Adrenal gland (tissue), 12 donors: ENCODE results near the gene GLI2. TPM values are rescaled to one million over a fixed set of nuclear protein-coding genes. Genes with fewer than 3 reads are reported as not detected.

Experiments used
- DNase-seq, 7 donors: peaks; one replicate each; pipeline ENCODE4 v3.0.0-alpha.2; 2019 to 2020
- H3K27ac ChIP-seq, 5 donors: fragments of 200-600 bp; sonication (generic) in 4 of 5; 1 replicate in 3 of 5; 2 replicates in 2 of 5; pipeline versions ENCODE4 v1.5.1 to v1.8.0; 2016 to 2020; ENCODE audit warnings: mild to moderate bottlenecking in 1 of 5
- H3K27me3 ChIP-seq: fragments of 200-600 bp; 2 replicates; pipeline ENCODE4 v1.8.0; 2021
- H3K36me3 ChIP-seq, 2 donors: fragments of 200-600 bp; replicated peaks in 1 of 2; 1 replicate in 1 of 2; 2 replicates in 1 of 2; pipeline versions ENCODE4 v1.5.1 to v1.8.0; 2018 to 2022
- H3K4me1 ChIP-seq, 2 donors: fragments of 200-600 bp; replicated peaks in 1 of 2; 1 replicate in 1 of 2; 2 replicates in 1 of 2; pipeline versions ENCODE4 v1.5.1 to v1.8.0; 2018 to 2021
- H3K4me3 ChIP-seq, 4 donors: fragments of 200-600 bp; sonication (generic) in 3 of 4; one replicate each; pipeline ENCODE4 v1.5.1; 2016 to 2018
- H3K9me3 ChIP-seq, 3 donors: fragments of 200-600 bp; sonication (generic) in 1 of 3; replicated peaks in 1 of 3; 1 replicate in 2 of 3; 2 replicates in 1 of 3; pipeline versions ENCODE4 v1.5.1 to v1.8.0; 2016 to 2021
- POLR2A ChIP-seq, 2 donors: fragments of 450-650 bp; IDR thresholded peaks; one replicate each; pipeline ENCODE4 v1.6.1; 2017; ENCODE audit warnings: antibody characterized with exemption in 2 of 2, mild to moderate bottlenecking in 2 of 2, moderate library complexity in 1 of 2
- WGBS, 4 donors: extraction: QIAGEN DNeasy Blood & Tissue Kit in 2 of 4; methylation state at CpG; one replicate each; pipeline versions ENCODE4 v1.1.5 to v1.1.7; 2013 to 2017; 5-methylcytosine and 5-hydroxymethylcytosine counted together
- intact Hi-C, 2 donors: fragments of 100-400 bp; cut with DNase I; formaldehyde crosslinking; loops; one replicate each; pipeline versions ENCODE4 v1.14.1 to v1.15.0; 2022 to 2023
- polyA plus RNA-seq, 3 donors: library from polyadenylated mRNA; stranded (reverse); fragments of 200-250 nt in 2 of 3; fragments of 350-450 nt in 1 of 3; fragmentation: Illumina TruSeq in 1 of 3; extraction: RNeasy Lipid Tissue Mini Kit (QIAGEN cat#74804) in 1 of 3; gene quantifications; one replicate each; pipeline ENCODE4 v1.2.3, GENCODE V29; 2013 to 2014
- total RNA-seq, 9 donors: library from RNA; depleted of rRNA in 4 of 9; stranded (reverse); fragments of >200 nt in 4 of 9; fragments of 120-200 nt in 1 of 9; fragmentation: NEBNext Ultra II Directional in 1 of 9; extraction: Animal tissue kit (Norgen Biotek cat#: 25700) in 1 of 9; gene quantifications; one replicate each; pipeline versions ENCODE4 v1.1.0 to v1.2.4, GENCODE V29; 2013 to 2023
- TF ChIP-seq, protein P1 (sequence below), 6 experiments: fragments of 450-650 bp in 4 of 6; fragments of 200-600 bp in 2 of 6; sonication (generic) in 1 of 6; IDR thresholded peaks; 1 replicate in 5 of 6; 2 replicates in 1 of 6; pipeline versions ENCODE4 v1.5.1 to v1.8.0; 2016 to 2021; ENCODE audit warnings: antibody characterized with exemption in 6 of 6, mild to moderate bottlenecking in 2 of 6, moderate library complexity in 1 of 6
- donor health status: healthy with polysubstance abuse.
- donor health status: Bipolar disorder and iron deficiency.
- donor health status: DM: yes; HTN: yes; CAD: no.
- donor health status: DM: no; HTN: no; CAD: no.
- donor health status: DM: no; HTN: no; CAD: no.
- donor health status: DM: yes; HTN: yes; CAD: no.

Gene GLI2
- total and polyA plus RNA-seq, 12 donors, result 0.51 to 4.5 (median 2.5) TPM

DNA sequence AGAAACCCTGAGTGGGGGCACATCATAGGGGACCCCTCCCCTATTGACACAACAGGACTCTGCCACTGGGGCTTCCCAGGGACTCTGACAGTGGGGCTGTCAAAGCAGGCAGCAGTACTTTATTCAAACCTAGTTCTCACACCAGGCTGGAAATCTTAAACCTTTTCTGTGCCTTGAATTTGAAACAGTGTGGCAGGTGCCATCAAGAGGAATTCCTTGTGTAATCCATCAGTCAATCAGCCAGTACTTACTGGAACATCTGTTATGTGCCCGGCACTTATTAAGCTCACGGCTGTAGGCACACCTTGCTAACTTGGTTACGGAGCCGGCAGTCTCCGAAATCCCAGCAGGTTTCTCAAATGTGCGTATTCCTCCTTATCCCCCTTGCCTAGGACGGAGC, 12.0 kb downstream of the GLI2 start:
- Histone ChIP-seq H3K27me3 (peaks cover 7% of the 10 kb centered on the region), H3K36me3 (no peaks in the 10 kb centered on the region), H3K9me3 (no peaks in the 10 kb centered on the region), H3K4me1 (no peaks in the 10 kb centered on the region), H3K27ac (no peak overlapping the region), H3K4me3 (no peak overlapping the region)
- intact Hi-C loops, result no loop called here
- TF ChIP-seq, protein P1, sequence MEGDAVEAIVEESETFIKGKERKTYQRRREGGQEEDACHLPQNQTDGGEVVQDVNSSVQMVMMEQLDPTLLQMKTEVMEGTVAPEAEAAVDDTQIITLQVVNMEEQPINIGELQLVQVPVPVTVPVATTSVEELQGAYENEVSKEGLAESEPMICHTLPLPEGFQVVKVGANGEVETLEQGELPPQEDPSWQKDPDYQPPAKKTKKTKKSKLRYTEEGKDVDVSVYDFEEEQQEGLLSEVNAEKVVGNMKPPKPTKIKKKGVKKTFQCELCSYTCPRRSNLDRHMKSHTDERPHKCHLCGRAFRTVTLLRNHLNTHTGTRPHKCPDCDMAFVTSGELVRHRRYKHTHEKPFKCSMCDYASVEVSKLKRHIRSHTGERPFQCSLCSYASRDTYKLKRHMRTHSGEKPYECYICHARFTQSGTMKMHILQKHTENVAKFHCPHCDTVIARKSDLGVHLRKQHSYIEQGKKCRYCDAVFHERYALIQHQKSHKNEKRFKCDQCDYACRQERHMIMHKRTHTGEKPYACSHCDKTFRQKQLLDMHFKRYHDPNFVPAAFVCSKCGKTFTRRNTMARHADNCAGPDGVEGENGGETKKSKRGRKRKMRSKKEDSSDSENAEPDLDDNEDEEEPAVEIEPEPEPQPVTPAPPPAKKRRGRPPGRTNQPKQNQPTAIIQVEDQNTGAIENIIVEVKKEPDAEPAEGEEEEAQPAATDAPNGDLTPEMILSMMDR (IDR thresholded peaks at IDR 0.05), result no peak
- TF ChIP-seq POLR2A (IDR thresholded peaks at IDR 0.05), result no peak
- peak in 2 of 7 donors; percentile 3 to 25 for DNase-seq
- 89 to 98% (median 95%) methylated on average over 7 of the region's 7 CpGs for WGBS, 4 donors

DNA sequence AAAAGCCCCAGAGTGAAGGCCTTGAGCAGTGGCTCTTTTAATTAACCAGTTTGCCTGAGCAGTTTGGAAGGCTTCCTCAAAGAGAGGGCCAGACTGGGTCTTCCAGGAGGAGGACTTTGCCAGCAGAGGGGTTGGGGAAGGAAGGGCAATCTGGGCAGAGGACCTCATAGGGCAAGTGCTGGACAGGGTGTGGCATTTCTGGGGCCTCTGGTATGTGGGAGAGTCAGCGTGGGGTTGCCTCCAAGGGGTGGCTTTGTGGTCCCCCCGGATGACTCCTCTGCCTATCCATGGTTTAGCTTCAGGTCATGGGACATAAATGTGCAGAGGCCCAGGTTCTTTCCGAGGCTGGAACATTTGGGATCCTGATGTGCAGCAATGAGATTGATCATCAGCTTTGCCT, 12.6 kb downstream of the GLI2 start:
- intact Hi-C loops, result no loop called here
- H3K4me3 ChIP-seq, result no peak overlapping the region
- peak in 2 of 7 donors; percentile 6 to 25 for DNase-seq
- H3K27ac ChIP-seq, result no peak overlapping the region
- no peaks in the 10 kb centered on the region for H3K4me1 ChIP-seq
- H3K9me3 ChIP-seq, result no peaks in the 10 kb centered on the region
- H3K36me3 ChIP-seq, result no peaks in the 10 kb centered on the region
- TF ChIP-seq POLR2A (IDR thresholded peaks at IDR 0.05), result no peak
- TF ChIP-seq, protein P1 (IDR thresholded peaks at IDR 0.05), result no peak
- 80 to 91% (median 88%) methylated on average over 1 to 3 of the region's 3 CpGs for WGBS, 4 donors
- H3K27me3 ChIP-seq, result peaks cover 7% of the 10 kb centered on the region

DNA sequence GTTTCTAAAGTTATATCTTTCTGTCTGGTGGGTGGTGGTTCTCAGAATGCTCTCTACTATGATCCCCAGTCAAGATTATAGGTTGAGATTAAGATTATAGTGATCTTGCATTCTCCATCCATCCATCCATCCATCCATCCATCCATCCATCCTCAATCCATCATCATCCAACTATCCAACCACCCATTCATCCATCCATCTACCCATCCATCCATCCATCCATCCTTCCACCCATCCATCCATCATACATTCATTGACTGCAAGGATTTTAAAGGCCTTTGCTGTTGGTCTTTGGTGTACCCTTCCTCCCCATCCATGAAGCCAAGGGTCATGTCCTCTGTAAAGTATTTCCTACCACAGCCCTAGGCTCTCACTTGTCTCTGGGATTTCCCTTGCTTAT, 13.1 kb downstream of the GLI2 start:
- no peak overlapping the region for H3K4me3 ChIP-seq
- H3K4me1 ChIP-seq, result no peaks in the 10 kb centered on the region
- intact Hi-C loops, result no loop called here
- no peaks in the 10 kb centered on the region for H3K36me3 ChIP-seq
- H3K27ac ChIP-seq, result no peak overlapping the region
- no peak for DNase-seq
- H3K27me3 ChIP-seq, result peaks cover 3% of the 10 kb centered on the region
- no peak for TF ChIP-seq POLR2A (IDR thresholded peaks at IDR 0.05)
- TF ChIP-seq, protein P1 (IDR thresholded peaks at IDR 0.05), result no peak
- no peaks in the 10 kb centered on the region for H3K9me3 ChIP-seq

DNA sequence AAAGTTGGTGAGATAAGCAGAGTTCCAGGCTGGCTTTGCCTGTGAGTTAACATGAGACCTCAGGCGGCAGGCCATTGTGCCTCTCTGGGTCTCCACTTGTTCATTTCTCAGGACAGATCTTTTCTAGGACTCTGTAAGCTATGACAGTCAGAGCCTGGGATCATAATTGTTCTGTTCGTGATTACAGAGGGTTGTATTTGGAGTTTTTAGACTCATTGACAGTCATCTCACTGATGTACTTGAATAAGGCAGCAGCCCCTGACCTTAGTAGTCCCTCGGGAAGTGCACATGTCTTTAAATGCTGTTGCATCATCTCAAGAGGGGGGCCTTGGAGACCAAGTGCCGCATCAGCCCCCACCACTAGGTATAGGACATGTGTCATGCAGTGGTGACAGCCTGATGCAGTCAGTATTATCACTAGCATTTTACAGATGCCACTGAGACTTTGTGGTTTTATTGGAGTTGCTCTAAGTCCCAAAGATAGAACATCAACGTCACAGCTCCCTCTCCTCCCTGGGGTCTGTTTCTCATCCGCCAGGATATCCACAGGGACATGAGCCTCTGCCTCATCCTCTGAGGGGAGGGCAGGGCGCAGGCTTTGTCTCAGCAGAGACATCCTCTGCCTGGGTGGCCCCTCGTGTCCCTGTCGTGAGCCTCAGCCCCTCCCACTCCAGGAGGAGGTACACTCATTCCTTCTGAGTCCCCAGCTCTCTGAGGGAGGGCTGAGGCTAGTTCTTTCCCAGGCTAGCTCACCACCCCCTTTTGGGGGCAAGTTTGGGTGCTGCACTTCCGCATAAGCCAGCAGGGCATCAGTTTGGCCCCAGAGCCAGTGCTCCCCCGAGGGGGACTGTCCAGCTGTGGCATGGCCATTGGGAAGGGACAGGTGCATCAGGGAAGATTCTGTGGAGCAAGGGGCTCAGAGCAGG, 14.1 kb downstream of the GLI2 start:
- peak in 4 of 7 donors; percentile 11 to 65 (median 28) for DNase-seq

More for the DNA sequence above, 14.1 kb downstream of the GLI2 start:
- H3K9me3 ChIP-seq, result no peaks in the 10 kb centered on the region
- no peaks in the 10 kb centered on the region for H3K36me3 ChIP-seq
- no peak for TF ChIP-seq POLR2A (IDR thresholded peaks at IDR 0.05)
- TF ChIP-seq, protein P1 (IDR thresholded peaks at IDR 0.05), result no peak
- intact Hi-C loops, result no loop called here
- peak overlapping the region in 1 of 5 donors; percentile 69 for H3K27ac ChIP-seq
- H3K27me3 ChIP-seq, result no peaks in the 10 kb centered on the region
- H3K4me3 ChIP-seq, result no peak overlapping the region
- no peaks in the 10 kb centered on the region for H3K4me1 ChIP-seq
- 64 to 70% (median 69%) methylated on average over 5 to 11 of the region's 11 CpGs for WGBS, 4 donors
